ENCODE data around the gene KLF5.

The KLF5 gene

DNA sequence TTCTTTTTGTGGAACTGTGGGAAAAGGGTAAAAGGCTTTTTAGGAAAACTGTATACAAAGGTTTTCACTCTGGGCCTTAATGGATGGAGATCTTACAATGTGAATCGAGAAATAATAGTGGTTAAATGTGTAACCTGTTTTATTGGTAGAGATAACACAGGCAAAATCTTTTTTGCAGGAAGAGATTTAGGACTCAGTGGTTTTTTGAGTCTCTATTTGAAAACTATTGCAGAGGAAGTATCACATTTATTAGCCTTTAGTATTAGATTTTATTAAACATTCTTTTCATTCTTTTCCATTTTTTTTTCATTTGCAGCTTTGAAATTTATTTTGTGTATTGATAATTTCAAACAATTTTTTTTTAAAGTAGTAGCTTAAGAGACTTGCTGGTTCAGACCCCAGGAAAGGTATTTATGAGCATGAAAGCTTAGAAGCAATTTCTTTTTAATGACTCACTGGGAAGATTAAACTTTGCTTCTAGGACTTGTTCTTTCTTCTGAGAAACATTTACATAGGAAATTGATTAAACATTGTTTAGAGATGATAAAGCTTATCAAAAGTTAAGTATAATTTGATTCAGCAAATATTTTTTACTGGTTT is 10.5 kb downstream of the KLF5 start:
- TF ChIP-seq CTCF (IDR thresholded peaks at IDR 0.05; ENCODE audit: low read depth, low read length): no peak
- H3K4me3 ChIP-seq (ENCODE audit: low read depth, low read length): no peak overlapping the region

GRCh38 chr13:73070451-73071098 is 11.8 kb downstream of the KLF5 start:
- H3K4me3 ChIP-seq (ENCODE audit: low read depth, low read length): no peak overlapping the region
- TF ChIP-seq CTCF (IDR thresholded peaks at IDR 0.05; ENCODE audit: low read depth, low read length): no peak

DNA sequence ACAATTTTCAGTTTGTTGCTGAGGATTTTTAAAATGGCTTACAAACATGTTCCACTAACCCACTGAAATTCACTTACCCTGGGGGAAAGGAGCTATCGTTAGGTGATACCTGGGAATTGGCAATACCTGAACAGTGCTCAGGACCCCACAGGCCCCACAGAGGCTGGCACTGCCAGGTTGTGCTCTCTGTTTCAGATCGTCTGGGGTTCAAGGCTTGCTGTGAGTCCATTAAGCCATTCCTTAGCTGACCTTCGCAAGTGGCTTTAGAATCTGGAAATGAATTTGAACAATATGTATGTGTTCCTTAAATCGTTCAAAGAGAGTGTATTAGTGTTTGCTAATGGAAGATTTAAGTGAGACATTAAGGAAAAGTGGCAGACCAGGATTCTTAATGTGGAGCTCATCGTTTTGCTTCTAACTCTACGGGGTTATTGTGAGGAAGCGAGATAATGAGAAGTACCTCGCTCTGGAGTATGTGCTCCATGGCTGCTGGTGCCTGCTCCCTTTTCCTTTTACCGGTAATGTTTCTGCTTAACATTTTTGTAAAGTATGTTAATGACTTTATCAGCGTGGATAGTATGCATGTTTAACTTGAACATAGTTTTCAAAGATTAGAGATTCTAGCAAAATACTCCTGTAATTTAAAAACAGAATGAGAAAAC is 13.6 kb downstream of the KLF5 start:
- H3K4me3 ChIP-seq (ENCODE audit: low read depth, low read length): no peak overlapping the region
- no peak for TF ChIP-seq CTCF (IDR thresholded peaks at IDR 0.05; ENCODE audit: low read depth, low read length)

DNA sequence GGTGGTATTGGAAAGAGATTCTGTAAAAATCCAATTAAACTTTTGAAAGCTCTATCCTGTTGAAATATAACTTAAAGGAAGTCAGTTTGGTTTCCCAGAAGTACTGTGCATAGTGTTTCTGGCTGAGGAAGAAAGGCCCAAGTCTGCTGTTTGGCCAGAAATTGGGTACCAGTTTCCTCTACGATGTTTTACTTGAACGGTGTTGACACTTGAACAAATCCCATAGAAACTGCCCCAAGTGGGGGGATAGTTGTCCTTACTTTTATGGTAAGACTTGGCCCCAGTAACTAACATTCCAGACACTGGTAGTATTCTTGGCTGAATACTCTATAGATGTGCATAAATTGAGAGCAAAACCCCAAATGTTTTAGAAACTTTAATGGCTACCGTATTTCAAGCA is 14.2 kb downstream of the KLF5 start:
- H3K4me3 ChIP-seq (ENCODE audit: low read depth, low read length): no peak overlapping the region
- no peak for TF ChIP-seq CTCF (IDR thresholded peaks at IDR 0.05; ENCODE audit: low read depth, low read length)

DNA sequence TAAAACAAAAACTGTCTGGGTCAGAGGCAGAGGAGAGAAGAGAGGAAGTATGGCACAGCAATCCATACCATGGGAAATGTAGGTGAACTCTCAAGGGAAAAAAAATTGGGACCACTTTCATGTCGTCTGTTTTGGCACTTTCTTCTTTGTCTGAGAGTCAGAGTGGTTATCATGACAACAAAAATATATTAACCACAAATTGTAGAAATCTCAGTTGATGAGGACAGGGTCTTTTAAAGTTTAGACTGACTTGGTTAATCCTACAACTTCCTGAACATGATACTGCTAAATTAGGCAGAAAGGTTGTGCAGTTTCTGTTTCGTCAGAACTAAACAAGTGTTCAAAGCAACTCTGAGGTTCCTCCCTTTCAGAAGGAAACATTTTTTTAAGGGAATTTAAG is 15.2 kb downstream of the KLF5 start:
- no peak overlapping the region for H3K4me3 ChIP-seq (ENCODE audit: low read depth, low read length)
- TF ChIP-seq CTCF (IDR thresholded peaks at IDR 0.05; ENCODE audit: low read depth, low read length): no peak

GRCh38 chr13:73074926-73075325 is 16.1 kb downstream of the KLF5 start:
- no peak overlapping the region for H3K4me3 ChIP-seq (ENCODE audit: low read depth, low read length)
- TF ChIP-seq CTCF (IDR thresholded peaks at IDR 0.05; ENCODE audit: low read depth, low read length): no peak

GRCh38 chr13:73075546-73075945 is 16.7 kb downstream of the KLF5 start:
- H3K4me3 ChIP-seq (ENCODE audit: low read depth, low read length): no peak overlapping the region
- no peak for TF ChIP-seq CTCF (IDR thresholded peaks at IDR 0.05; ENCODE audit: low read depth, low read length)
